ENCODE data around the gene CAPN13.

DNA sequence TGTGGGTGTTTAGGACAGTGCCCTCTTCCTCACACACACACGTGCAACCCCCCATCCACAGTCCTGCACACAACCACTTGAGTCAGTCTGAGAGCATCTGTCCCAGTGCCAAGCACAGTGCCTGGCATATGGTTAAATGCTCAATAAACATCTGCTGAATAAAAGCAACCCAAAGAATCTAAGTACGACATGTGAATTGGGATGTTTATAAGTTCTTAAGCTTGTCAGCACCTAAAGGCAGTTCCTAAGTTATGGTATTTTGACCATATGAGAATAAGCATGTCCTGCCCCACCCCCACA is 37.8 kb downstream of the CAPN13 start:
- TF ChIP-seq, protein P1, sequence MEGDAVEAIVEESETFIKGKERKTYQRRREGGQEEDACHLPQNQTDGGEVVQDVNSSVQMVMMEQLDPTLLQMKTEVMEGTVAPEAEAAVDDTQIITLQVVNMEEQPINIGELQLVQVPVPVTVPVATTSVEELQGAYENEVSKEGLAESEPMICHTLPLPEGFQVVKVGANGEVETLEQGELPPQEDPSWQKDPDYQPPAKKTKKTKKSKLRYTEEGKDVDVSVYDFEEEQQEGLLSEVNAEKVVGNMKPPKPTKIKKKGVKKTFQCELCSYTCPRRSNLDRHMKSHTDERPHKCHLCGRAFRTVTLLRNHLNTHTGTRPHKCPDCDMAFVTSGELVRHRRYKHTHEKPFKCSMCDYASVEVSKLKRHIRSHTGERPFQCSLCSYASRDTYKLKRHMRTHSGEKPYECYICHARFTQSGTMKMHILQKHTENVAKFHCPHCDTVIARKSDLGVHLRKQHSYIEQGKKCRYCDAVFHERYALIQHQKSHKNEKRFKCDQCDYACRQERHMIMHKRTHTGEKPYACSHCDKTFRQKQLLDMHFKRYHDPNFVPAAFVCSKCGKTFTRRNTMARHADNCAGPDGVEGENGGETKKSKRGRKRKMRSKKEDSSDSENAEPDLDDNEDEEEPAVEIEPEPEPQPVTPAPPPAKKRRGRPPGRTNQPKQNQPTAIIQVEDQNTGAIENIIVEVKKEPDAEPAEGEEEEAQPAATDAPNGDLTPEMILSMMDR (conservative IDR thresholded peaks at IDR 0.05; ENCODE audit: low read length), result no peak
- no peak for TF ChIP-seq EZH2phosphoT487 (IDR thresholded peaks at IDR 0.05; ENCODE audit: borderline replicate concordance)
